Measurements from ENCODE around the gene MICAL3. TPM values are rescaled to one million over a fixed set of nuclear protein-coding genes. Genes with fewer than 3 reads are reported as not detected.

The MICAL3 gene
- polyA plus RNA-seq, 1 donor from 2014 or later: 28.1 TPM

- no peak overlapping the region for H3K4me3 ChIP-seq (ENCODE audit: low read length)
These were observed 34.2 kb downstream of the MICAL3 start for GRCh38 chr22:17990147-17990546.

GRCh38 chr22:17988800-17989513 is 35.4 kb downstream of the MICAL3 start:
- Histone ChIP-seq H3F3A (ENCODE audit: insufficient read depth, low read length, poor library complexity, severe bottlenecking) (no peaks in the 10 kb centered on the region), H3K36me3 (ENCODE audit: insufficient read depth, low read length) (no peaks in the 10 kb centered on the region), H3K27me3 (ENCODE audit: insufficient read depth, low read depth, low read length) (no peaks in the 10 kb centered on the region), H4K20me1 (ENCODE audit: insufficient read depth) (peaks cover 3% of the 10 kb centered on the region), H3K9me2 (ENCODE audit: insufficient read depth, low read length) (no peaks in the 10 kb centered on the region), H3K9ac (ENCODE audit: low read length) (no peak overlapping the region), H3K27ac (ENCODE audit: low read length) (no peak overlapping the region), H3K4me2 (ENCODE audit: low read length) (no peak overlapping the region), H3K79me2 (replicated peaks; ENCODE audit: insufficient read depth, low read length) (peaks cover 15% of the 10 kb centered on the region), H2AFZ (ENCODE audit: low read depth, low read length) (no peak overlapping the region), H3K4me3 (ENCODE audit: low read length) (no peak overlapping the region), H3K9me3 (ENCODE audit: low read length) (no peaks in the 10 kb centered on the region)
- TF ChIP-seq TAF1 (IDR thresholded peaks at IDR 0.05; ENCODE audit: low read depth) (no peak), EP300 (conservative IDR thresholded peaks at IDR 0.05; ENCODE audit: poor library complexity, severe bottlenecking) (no peak), SMC3 (conservative IDR thresholded peaks at IDR 0.05; ENCODE audit: poor library complexity) (no peak), POLR2AphosphoS5 (IDR thresholded peaks at IDR 0.05) (no peak), EZH2 (IDR thresholded peaks at IDR 0.05; ENCODE audit: borderline replicate concordance, insufficient read depth, low read length, poor library complexity, severe bottlenecking) (no peak), MXI1 (conservative IDR thresholded peaks at IDR 0.05; ENCODE audit: poor library complexity, severe bottlenecking) (no peak), CTCF (IDR thresholded peaks at IDR 0.05; ENCODE audit: poor library complexity, severe bottlenecking) (no peak), RAD21 (conservative IDR thresholded peaks at IDR 0.05) (no peak)

More at GRCh38 chr22:17990147-17990546, 34.2 kb downstream of the MICAL3 start:
- no peaks in the 10 kb centered on the region for H3F3A ChIP-seq (ENCODE audit: insufficient read depth, low read length, poor library complexity, severe bottlenecking)
- TF ChIP-seq CTCF (IDR thresholded peaks at IDR 0.05; ENCODE audit: poor library complexity, severe bottlenecking) (no peak), RAD21 (conservative IDR thresholded peaks at IDR 0.05) (no peak), SMC3 (conservative IDR thresholded peaks at IDR 0.05; ENCODE audit: poor library complexity) (no peak), POLR2AphosphoS5 (IDR thresholded peaks at IDR 0.05) (no peak), REST (IDR thresholded peaks at IDR 0.05; ENCODE audit: borderline replicate concordance) (no peak)
- no peak overlapping the region for H3K9ac ChIP-seq (ENCODE audit: low read length)
- no peaks in the 10 kb centered on the region for H3K9me3 ChIP-seq (ENCODE audit: low read length)
- peaks cover 20% of the 10 kb centered on the region for H3K79me2 ChIP-seq (replicated peaks; ENCODE audit: insufficient read depth, low read length)
- peaks cover 3% of the 10 kb centered on the region for H4K20me1 ChIP-seq (ENCODE audit: insufficient read depth)
- H3K27ac ChIP-seq (ENCODE audit: low read length): no peak overlapping the region
- no peaks in the 10 kb centered on the region for H3K9me2 ChIP-seq (ENCODE audit: insufficient read depth, low read length)
- H3K4me2 ChIP-seq (ENCODE audit: low read length): no peak overlapping the region
- no peak overlapping the region for H2AFZ ChIP-seq (ENCODE audit: low read depth, low read length)
- H3K36me3 ChIP-seq (ENCODE audit: insufficient read depth, low read length): no peaks in the 10 kb centered on the region
- no peaks in the 10 kb centered on the region for H3K27me3 ChIP-seq (ENCODE audit: insufficient read depth, low read depth, low read length)

Data from neural cell (in vitro differentiated cells).